Tibial nerve (tissue), 4 donors: ENCODE data around the gene PCA3.

ENCODE experiments used
- EP300 ChIP-seq, 2 donors: sonication (generic); formaldehyde crosslinking; IDR thresholded peaks; one replicate each; pipeline ENCODE4 v1.6.1; 2017; ENCODE audit warnings: antibody characterized with exemption in 2 of 2, mild to moderate bottlenecking in 1 of 2
- POLR2A ChIP-seq, 2 donors: fragments of 450-650 bp; IDR thresholded peaks; one replicate each; pipeline ENCODE4 v1.6.1; 2017; ENCODE audit warnings: antibody characterized with exemption in 2 of 2, mild to moderate bottlenecking in 2 of 2, moderate library complexity in 2 of 2
- TF ChIP-seq, protein P1 (sequence below), 5 experiments: fragments of 200-600 bp in 3 of 5; fragments of 450-650 bp in 2 of 5; sonication (generic) in 3 of 5; IDR thresholded peaks; one replicate each; pipeline ENCODE4 v1.5.1; 2016 to 2019; ENCODE audit warnings: antibody characterized with exemption in 5 of 5, mild to moderate bottlenecking in 3 of 5, moderate library complexity in 2 of 5

DNA sequence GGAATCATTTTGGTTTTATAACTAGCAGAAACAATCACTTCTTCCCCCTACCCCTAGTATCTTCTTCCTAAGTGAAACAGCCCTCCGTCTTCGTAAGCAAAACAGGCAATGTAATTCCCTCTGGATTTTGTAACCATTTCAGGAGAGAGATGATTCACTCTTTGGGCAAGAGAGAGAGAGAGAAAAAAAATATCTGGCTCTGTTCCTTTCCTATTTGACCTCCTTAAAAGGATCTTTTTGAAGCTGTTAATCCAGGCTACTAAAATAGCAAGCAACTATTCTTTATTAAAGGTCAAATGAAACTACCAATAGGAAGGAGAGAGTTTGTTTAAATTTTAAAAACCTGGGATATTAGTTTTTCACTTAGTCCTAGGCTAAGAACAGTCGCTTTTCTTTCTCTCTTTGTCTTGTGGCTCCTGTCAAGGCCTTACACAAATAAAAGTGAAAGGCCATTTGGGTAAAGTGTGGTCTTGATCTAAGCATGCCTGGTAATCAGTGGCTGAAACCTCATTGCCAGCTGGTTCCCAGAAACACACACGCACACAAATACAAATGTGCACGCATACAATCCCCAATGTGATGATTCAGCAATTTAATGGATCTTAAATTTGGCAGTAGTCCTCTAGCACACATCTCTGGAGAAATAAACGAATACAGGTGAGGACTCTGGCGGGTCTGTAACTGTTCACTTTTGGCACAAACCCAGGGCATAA is 71.5 kb downstream of the PCA3 start:
- TF ChIP-seq POLR2A (IDR thresholded peaks at IDR 0.05) (no peak), EP300 (IDR thresholded peaks at IDR 0.05) (peak in 1 of 2 donors; percentile 64)
- TF ChIP-seq, protein P1, sequence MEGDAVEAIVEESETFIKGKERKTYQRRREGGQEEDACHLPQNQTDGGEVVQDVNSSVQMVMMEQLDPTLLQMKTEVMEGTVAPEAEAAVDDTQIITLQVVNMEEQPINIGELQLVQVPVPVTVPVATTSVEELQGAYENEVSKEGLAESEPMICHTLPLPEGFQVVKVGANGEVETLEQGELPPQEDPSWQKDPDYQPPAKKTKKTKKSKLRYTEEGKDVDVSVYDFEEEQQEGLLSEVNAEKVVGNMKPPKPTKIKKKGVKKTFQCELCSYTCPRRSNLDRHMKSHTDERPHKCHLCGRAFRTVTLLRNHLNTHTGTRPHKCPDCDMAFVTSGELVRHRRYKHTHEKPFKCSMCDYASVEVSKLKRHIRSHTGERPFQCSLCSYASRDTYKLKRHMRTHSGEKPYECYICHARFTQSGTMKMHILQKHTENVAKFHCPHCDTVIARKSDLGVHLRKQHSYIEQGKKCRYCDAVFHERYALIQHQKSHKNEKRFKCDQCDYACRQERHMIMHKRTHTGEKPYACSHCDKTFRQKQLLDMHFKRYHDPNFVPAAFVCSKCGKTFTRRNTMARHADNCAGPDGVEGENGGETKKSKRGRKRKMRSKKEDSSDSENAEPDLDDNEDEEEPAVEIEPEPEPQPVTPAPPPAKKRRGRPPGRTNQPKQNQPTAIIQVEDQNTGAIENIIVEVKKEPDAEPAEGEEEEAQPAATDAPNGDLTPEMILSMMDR (IDR thresholded peaks at IDR 0.05), result no peak
